ACC112 (cell line): ENCODE data around the gene ZNF574.
"Not testable (repeated sequence)": the region's sequence is repeated elsewhere in the genome, so short reads cannot be mapped to it uniquely, and the experiment has no call there.

Experiments
- H2AFZ ChIP-seq: fragments of 200-600 bp; sonication (generic); one replicate; pipeline ENCODE4 v1.6.0; 2017; ENCODE audit warnings: antibody characterized with exemption, low read length; ENCODE audit not compliant: unreplicated experiment
- H3K27ac ChIP-seq: fragments of 200-600 bp; sonication (generic); 2 replicates; pipeline ENCODE4 v1.5.1; 2014; ENCODE audit warnings: low read depth, mild to moderate bottlenecking, antibody characterized with exemption, low read length, moderate library complexity
- H3K27me3 ChIP-seq: fragments of 200-600 bp; sonication (generic); 2 replicates; pipeline ENCODE4 v1.6.1; 2014; ENCODE audit warnings: mild to moderate bottlenecking, antibody characterized with exemption, low read length, moderate library complexity, mixed read lengths; ENCODE audit not compliant: insufficient read depth
- H3K36me3 ChIP-seq: fragments of 200-600 bp; sonication (generic); 2 replicates; pipeline ENCODE4 v1.6.1; 2016; ENCODE audit warnings: mild to moderate bottlenecking, antibody characterized with exemption, low read length, moderate library complexity, mixed read lengths; ENCODE audit not compliant: insufficient read depth
- H3K4me1 ChIP-seq: fragments of 200-600 bp; sonication (generic); one replicate; pipeline ENCODE4 v1.6.1; 2016; ENCODE audit warnings: low read length, mixed read lengths; ENCODE audit not compliant: insufficient read depth, unreplicated experiment, control insufficient read depth
- H3K4me3 ChIP-seq: fragments of 200-600 bp; sonication (generic); 2 replicates; pipeline ENCODE4 v1.5.1; 2014; ENCODE audit warnings: mild to moderate bottlenecking, low read depth, low read length
- H3K79me2 ChIP-seq: fragments of 200-600 bp; sonication (generic); one replicate; pipeline ENCODE4 v1.6.0; 2016; ENCODE audit warnings: low read length; ENCODE audit not compliant: control insufficient read depth, unreplicated experiment, insufficient read depth

ZNF574 gene

GRCh38 chr19:42092350-42092749, 16.4 kb downstream of the ZNF574 start:
- Histone ChIP-seq H3K27me3 (no peaks in the 10 kb centered on the region), H2AFZ (no peak overlapping the region), H3K4me3 (no peak overlapping the region), H3K27ac (no peak overlapping the region), H3K4me1 (peaks cover 20% of the 10 kb centered on the region), H3K79me2 (no peaks in the 10 kb centered on the region), H3K36me3 (no peaks in the 10 kb centered on the region)

GRCh38 chr19:42093505-42093904, 17.5 kb downstream of the ZNF574 start:
- Histone ChIP-seq H3K27ac (no peak overlapping the region), H3K27me3 (no peaks in the 10 kb centered on the region), H2AFZ (no peak overlapping the region), H3K4me3 (no peak overlapping the region), H3K79me2 (no peaks in the 10 kb centered on the region), H3K36me3 (no peaks in the 10 kb centered on the region), H3K4me1 (peaks cover 12% of the 10 kb centered on the region)

DNA sequence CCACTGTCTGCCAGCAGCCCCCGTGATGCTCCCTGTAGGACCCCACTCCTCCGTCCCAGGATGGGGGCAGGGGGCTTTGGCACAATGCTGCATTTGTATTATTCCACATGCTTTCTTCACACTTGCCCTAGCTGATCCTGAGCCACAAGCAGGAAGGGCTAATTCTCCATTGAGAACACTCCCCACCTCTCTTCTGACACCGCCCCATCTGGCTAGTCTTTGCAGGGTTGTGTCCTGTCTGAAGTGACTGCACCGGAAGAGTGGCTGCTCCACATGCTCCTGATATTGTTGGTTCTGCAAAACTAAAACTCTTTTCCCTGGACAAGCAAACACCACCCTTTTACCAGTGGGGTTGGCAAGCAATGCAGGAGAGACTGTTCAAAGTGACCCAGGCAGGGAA, 18.0 kb downstream of the ZNF574 start:
- no peaks in the 10 kb centered on the region for H3K27me3 ChIP-seq
- no peaks in the 10 kb centered on the region for H3K79me2 ChIP-seq
- no peaks in the 10 kb centered on the region for H3K36me3 ChIP-seq
- no peak overlapping the region for H2AFZ ChIP-seq
- H3K27ac ChIP-seq, result no peak overlapping the region
- H3K4me3 ChIP-seq, result no peak overlapping the region
- peaks cover 8% of the 10 kb centered on the region for H3K4me1 ChIP-seq

DNA sequence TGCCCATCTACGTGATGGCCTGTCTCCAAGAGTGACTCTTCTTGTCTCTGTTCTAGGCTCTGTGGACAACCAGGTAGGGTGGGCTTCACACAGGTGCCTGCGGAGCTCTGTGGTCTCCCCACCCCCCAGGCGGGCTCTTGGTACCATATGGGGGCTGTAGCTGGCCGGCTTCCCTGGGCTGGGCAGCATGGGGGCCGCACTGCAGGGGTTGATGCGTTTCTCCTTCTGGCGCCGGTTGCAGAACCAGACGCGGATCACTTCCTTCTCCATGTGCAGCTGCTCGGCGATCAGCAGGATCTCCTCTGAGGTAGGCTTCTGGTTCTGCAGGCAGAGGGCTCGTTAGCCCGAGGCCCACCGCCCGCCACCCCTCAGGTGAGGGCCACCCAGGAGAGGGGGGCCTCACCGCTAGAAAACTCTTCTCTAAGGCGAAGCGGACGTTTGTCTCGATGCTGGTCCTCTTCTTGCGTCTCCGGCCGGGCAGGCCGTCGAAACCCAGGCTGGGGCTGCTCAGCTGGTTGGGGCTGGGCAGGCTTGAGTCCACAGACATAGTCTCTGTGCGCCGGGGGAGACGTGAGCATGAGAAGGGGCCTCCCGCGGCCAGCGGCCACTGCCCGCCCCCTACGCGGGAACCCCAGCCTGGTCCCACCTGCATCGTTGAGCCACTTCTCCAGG, 19.3 kb downstream of the ZNF574 start:
- Histone ChIP-seq H3K36me3 (no peaks in the 10 kb centered on the region), H2AFZ (no peak overlapping the region), H3K4me1 (peaks cover 6% of the 10 kb centered on the region), H3K79me2 (no peaks in the 10 kb centered on the region), H3K4me3 (no peak overlapping the region), H3K27me3 (no peaks in the 10 kb centered on the region), H3K27ac (no peak overlapping the region)

DNA sequence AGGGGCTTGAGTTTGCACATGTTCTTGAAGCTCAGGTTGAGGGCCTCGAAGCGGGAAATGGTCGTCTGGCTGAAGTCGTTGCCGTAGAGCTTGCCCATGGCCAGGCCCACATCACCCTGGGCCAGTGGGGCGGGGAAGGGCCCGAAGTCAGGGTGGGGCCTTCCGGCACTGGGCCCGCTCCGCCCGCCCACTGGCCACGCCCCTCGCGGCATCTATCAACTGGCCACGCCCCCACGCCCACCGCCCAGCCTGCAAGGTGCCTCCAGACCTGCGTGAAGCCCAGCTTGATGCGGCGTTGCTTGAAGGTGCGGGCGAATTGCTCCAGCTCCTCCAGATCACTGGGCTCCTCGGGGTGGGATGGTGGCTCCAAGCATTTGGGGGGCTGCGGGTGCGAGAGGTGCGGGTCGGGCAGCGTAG, 19.9 kb downstream of the ZNF574 start:
- Histone ChIP-seq H3K79me2 (no peaks in the 10 kb centered on the region), H3K4me3 (no peak overlapping the region), H3K36me3 (no peaks in the 10 kb centered on the region), H3K27me3 (no peaks in the 10 kb centered on the region), H2AFZ (no peak overlapping the region), H3K4me1 (peaks cover 6% of the 10 kb centered on the region), H3K27ac (no peak overlapping the region)

DNA sequence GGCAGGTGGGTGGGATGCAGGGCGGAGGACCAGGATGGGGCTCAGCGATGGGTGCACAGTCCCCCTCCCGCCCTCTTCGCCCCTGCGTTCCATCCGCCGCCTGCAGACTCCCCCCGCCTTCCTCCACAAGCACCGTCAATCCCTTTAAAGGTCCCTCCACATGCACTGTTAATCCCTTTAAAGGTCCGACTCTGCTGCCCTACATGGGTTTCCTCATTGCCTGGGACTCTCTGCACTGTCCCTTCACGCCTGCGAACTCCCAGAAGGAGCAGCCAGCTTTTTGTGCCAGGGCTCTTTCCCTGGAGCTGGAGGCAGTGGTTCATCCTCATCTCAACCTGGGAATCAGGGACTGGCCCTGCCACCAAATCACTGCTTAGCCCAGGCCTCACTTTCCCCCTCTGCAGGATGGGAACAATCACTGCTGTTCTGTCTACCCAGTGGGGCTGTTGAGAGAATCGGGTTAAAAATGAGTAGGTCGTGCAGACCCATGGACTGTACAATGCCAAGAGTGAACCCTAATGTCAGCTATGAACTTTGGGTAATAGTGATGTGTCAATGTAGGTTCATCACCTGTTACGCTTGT, 20.4 kb downstream of the ZNF574 start:
- no peaks in the 10 kb centered on the region for H3K27me3 ChIP-seq
- H3K79me2 ChIP-seq, result no peaks in the 10 kb centered on the region
- no peaks in the 10 kb centered on the region for H3K36me3 ChIP-seq
- no peak overlapping the region for H2AFZ ChIP-seq
- H3K4me3 ChIP-seq, result no peak overlapping the region
- H3K4me1 ChIP-seq, result peaks cover 6% of the 10 kb centered on the region
- H3K27ac ChIP-seq, result no peak overlapping the region

DNA sequence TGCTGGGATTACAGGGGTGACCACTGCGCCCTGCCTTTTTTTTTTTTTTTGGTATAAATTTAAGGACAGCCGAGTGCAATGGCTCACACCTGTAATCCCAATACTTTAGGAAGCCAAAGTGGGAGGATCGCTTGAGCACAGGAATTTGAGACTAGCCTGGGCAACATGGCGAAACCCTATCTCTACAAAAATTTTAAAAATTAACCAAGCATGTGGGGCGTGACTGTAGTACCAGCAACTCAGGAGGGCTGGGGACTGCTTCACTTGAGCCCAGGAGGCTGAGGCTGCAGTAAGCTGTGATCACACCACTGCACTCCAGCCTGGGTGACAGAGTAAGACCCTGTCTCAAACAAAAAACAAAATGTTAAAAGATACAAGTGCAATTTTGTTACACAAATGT, 21.5 kb downstream of the ZNF574 start:
- Histone ChIP-seq H3K79me2 (no peaks in the 10 kb centered on the region), H3K36me3 (no peaks in the 10 kb centered on the region), H3K4me1 (no peaks in the 10 kb centered on the region), H3K4me3 (no peak overlapping the region), H3K27ac (no peak overlapping the region), H3K27me3 (no peaks in the 10 kb centered on the region), H2AFZ (no peak overlapping the region)

GRCh38 chr19:42098781-42099180, 22.8 kb downstream of the ZNF574 start:
- no peak overlapping the region for H2AFZ ChIP-seq
- H3K27ac ChIP-seq, result no peak overlapping the region
- no peaks in the 10 kb centered on the region for H3K4me1 ChIP-seq
- no peaks in the 10 kb centered on the region for H3K27me3 ChIP-seq
- no peaks in the 10 kb centered on the region for H3K79me2 ChIP-seq
- no peaks in the 10 kb centered on the region for H3K36me3 ChIP-seq
- no peak overlapping the region for H3K4me3 ChIP-seq

GRCh38 chr19:42099336-42099925, 23.5 kb downstream of the ZNF574 start:
- Histone ChIP-seq H3K27ac (no peak overlapping the region), H3K27me3 (no peaks in the 10 kb centered on the region), H2AFZ (no peak overlapping the region), H3K4me1 (no peaks in the 10 kb centered on the region), H3K36me3 (no peaks in the 10 kb centered on the region), H3K4me3 (no peak overlapping the region), H3K79me2 (no peaks in the 10 kb centered on the region)

- H3K4me3 ChIP-seq, H3K79me2 ChIP-seq, H2AFZ ChIP-seq, H3K27ac ChIP-seq, H3K36me3 ChIP-seq, H3K27me3 ChIP-seq, H3K4me1 ChIP-seq: not testable (repeated sequence)
Observed at GRCh38 chr19:42100241-42100640, 24.3 kb downstream of the ZNF574 start.

- Histone ChIP-seq H2AFZ (no peak overlapping the region), H3K27me3 (no peaks in the 10 kb centered on the region), H3K4me1 (no peaks in the 10 kb centered on the region), H3K79me2 (no peaks in the 10 kb centered on the region), H3K27ac (no peak overlapping the region), H3K36me3 (no peaks in the 10 kb centered on the region), H3K4me3 (no peak overlapping the region)
Observed at GRCh38 chr19:42102877-42103276, 26.9 kb downstream of the ZNF574 start.
